ENCODE data around the gene CEACAM8.

DNA sequence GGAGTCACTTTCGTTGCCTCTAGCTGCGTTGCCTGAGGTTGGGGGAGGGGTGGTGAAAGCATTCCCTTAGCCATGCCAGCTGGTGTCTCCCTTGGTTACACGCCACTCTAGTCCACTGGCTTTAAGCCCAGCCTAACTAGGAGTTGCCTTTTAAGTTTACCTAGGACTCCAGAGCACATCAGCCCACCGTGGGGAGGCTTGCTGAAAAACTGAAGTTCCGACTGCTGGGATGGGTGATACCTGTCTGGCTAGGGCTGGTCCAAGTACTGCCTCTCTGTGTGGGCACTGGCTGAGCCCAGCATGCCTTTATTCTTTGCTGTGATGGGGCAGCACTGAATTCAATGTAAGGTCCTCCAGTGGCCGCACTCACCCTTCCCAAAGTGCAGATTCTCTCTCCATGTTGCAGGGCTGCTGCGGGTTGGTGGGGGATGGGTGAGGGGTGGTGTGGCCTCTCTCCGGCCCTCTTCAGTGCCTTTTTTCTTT, 54.6 kb downstream of the CEACAM8 start:
- TF ChIP-seq, protein P1, sequence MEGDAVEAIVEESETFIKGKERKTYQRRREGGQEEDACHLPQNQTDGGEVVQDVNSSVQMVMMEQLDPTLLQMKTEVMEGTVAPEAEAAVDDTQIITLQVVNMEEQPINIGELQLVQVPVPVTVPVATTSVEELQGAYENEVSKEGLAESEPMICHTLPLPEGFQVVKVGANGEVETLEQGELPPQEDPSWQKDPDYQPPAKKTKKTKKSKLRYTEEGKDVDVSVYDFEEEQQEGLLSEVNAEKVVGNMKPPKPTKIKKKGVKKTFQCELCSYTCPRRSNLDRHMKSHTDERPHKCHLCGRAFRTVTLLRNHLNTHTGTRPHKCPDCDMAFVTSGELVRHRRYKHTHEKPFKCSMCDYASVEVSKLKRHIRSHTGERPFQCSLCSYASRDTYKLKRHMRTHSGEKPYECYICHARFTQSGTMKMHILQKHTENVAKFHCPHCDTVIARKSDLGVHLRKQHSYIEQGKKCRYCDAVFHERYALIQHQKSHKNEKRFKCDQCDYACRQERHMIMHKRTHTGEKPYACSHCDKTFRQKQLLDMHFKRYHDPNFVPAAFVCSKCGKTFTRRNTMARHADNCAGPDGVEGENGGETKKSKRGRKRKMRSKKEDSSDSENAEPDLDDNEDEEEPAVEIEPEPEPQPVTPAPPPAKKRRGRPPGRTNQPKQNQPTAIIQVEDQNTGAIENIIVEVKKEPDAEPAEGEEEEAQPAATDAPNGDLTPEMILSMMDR (conservative IDR thresholded peaks at IDR 0.05; ENCODE audit: low read length) = no peak
- no peak for TF ChIP-seq EZH2phosphoT487 (IDR thresholded peaks at IDR 0.05; ENCODE audit: borderline replicate concordance, low read depth, low read length)
